ENCODE measurements around the gene CNKSR3. TPM values are rescaled to one million over a fixed set of nuclear protein-coding genes. Genes with fewer than 3 reads are reported as not detected.

CNKSR3 gene
- total and polyA plus RNA-seq, 8 donors, result 10.5 to 33.2 (median 29.8) TPM

DNA sequence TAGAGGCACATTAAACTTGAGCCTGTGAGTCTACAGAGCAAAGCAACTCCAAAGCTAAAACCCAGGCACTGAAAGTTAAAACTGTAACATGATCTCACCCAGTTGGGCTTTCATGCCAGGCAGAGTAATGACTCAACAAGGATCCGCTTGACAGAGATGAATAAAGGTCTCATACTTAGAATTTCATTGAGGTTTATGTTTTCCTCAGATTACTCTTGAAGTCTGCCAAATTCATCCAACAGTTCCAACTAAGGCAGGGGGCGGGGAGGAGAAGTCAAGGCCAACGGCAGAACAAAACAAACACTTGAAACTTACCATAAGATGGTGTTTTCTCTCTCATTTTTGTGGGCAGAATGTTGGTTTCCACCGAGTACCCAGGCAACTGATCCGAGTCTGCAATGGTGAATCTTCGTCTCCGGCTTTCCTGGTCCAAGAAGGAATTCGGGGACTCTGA is 99.8 kb downstream of the CNKSR3 start:
- H3K4me1 ChIP-seq, result peaks cover 0 to 11% of the 10 kb centered on the region in 2 donors
- intact Hi-C loops (cut with DNase I), result no loop called here
- DNase-seq (peak in 3 of 4 donors; percentile 40 to 70 (median 57)), ATAC-seq (peak; percentile 89)
- TF ChIP-seq, protein P1, sequence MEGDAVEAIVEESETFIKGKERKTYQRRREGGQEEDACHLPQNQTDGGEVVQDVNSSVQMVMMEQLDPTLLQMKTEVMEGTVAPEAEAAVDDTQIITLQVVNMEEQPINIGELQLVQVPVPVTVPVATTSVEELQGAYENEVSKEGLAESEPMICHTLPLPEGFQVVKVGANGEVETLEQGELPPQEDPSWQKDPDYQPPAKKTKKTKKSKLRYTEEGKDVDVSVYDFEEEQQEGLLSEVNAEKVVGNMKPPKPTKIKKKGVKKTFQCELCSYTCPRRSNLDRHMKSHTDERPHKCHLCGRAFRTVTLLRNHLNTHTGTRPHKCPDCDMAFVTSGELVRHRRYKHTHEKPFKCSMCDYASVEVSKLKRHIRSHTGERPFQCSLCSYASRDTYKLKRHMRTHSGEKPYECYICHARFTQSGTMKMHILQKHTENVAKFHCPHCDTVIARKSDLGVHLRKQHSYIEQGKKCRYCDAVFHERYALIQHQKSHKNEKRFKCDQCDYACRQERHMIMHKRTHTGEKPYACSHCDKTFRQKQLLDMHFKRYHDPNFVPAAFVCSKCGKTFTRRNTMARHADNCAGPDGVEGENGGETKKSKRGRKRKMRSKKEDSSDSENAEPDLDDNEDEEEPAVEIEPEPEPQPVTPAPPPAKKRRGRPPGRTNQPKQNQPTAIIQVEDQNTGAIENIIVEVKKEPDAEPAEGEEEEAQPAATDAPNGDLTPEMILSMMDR (IDR thresholded peaks at IDR 0.05), result no peak
- no peaks in the 10 kb centered on the region for H3K27me3 ChIP-seq
- H3K27ac ChIP-seq, result peak overlapping the region; percentile 10 to 58
- no peaks in the 10 kb centered on the region for H3K9me3 ChIP-seq
- no peak overlapping the region for H3K4me3 ChIP-seq
- peaks cover 0 to 10% of the 10 kb centered on the region in 2 donors for H3K36me3 ChIP-seq

DNA sequence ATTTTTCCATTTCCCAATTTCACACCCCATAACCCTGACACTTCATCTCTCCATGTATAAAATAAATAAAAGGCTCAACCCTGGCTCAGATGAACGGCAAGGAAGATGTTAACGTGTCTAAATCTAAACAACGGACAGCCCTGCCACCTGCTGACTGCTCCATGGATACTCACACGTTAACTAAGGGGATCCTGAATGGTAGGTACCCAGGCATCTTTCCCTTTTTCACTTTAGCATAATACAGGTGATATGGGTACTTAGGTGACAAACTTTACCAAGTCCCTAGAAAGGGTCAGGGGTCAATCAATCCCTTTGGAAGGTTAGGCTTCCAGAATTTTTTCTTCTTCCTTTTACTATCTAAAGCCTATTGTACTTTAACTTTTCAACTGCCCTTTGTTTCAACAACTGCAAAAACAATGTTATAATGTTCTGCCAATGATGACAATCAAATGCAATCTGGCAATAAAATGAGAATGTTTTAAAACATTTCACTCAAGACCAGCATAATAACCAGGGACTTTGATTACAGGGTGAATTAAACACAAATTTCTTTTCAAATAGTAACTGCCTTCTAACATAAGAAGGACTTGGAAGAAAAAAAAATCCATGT is 101.5 kb downstream of the CNKSR3 start:
- peak in 1 of 4 donors; percentile 45 for DNase-seq
- Histone ChIP-seq H3K4me1 (peaks cover 0 to 11% of the 10 kb centered on the region in 2 donors), H3K27me3 (no peaks in the 10 kb centered on the region), H3K27ac (no peak overlapping the region), H3K4me3 (no peak overlapping the region), H3K36me3 (peaks cover 0 to 10% of the 10 kb centered on the region in 2 donors), H3K9me3 (no peaks in the 10 kb centered on the region)
- no peak for ATAC-seq
- intact Hi-C loops (cut with DNase I), result no loop called here
- TF ChIP-seq, protein P1 (IDR thresholded peaks at IDR 0.05), result no peak

DNA sequence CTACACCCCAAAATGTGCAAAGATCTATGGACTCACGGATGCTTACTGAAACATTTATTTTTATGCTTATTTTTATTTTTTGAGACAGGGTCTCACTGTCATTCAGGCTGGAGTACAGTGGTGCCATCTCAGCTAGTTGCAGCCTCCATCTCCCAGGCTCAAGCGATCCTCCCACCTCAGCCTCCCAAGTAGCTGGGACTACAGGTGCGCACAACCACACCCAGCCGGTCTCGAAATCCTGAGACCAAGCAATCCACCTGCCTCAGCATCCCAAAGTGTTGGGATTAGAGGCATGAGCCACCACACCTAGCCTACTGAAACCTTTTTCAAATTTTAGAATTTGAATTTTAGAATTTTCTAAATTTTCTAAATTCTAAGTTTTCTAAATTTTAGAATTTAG is 103.0 kb downstream of the CNKSR3 start:
- Histone ChIP-seq H3K4me3 (no peak overlapping the region), H3K4me1 (peaks cover 0 to 11% of the 10 kb centered on the region in 2 donors), H3K36me3 (peaks cover 0 to 10% of the 10 kb centered on the region in 2 donors), H3K27ac (no peak overlapping the region), H3K27me3 (no peaks in the 10 kb centered on the region), H3K9me3 (no peaks in the 10 kb centered on the region)
- no peak for DNase-seq
- TF ChIP-seq, protein P1 (IDR thresholded peaks at IDR 0.05), result no peak
- ATAC-seq, result no peak
- intact Hi-C loops (cut with DNase I), result no loop called here

DNA sequence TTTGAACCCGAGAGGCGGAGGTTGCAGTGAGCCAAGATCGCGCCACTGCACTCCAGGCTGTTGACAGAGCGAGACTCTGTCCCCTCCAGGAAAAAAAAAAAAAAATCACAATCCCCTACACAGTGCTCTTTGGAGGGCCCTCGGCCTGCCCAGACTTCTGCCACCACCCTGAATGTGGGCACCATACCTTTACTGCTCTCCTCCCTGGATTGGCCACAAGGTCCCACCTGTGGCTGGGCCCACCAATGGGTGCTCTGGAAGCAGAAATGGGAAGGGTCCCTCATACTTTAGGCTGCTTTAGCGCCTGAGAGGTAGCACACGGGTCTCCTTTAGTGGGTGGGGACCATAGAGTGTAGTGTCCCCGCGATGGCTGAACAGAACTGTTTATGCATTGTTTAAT is 103.6 kb downstream of the CNKSR3 start:
- H3K9me3 ChIP-seq, result no peaks in the 10 kb centered on the region
- no peak overlapping the region for H3K27ac ChIP-seq
- ATAC-seq (no peak), DNase-seq (no peak)
- TF ChIP-seq, protein P1 (IDR thresholded peaks at IDR 0.05), result no peak
- H3K4me3 ChIP-seq, result no peak overlapping the region
- peaks cover 0 to 11% of the 10 kb centered on the region in 2 donors for H3K4me1 ChIP-seq
- intact Hi-C loops (cut with DNase I), result no loop called here
- peaks cover 0 to 10% of the 10 kb centered on the region in 2 donors for H3K36me3 ChIP-seq
- no peaks in the 10 kb centered on the region for H3K27me3 ChIP-seq

DNA sequence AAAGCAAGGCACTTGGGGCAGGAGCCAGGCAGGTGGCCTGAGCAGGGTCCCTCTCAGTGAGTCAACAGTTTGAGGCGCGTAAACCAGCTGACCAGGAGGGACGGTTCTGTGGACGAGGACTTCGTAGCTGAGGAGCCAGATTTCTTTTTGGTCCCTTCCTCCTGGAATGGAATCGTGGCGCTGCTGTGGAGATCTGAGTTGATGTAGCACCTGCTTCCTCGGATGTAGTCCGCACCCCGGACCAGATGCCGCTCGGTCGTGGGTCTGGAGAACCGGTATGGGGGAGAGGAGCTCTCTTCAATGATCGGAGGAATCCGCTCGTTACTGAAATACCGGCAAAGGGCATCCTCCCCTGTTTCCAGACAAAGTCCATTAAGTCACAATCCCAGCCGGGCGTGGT is 104.2 kb downstream of the CNKSR3 start:
- ATAC-seq, result no peak

More for the DNA sequence above, 104.2 kb downstream of the CNKSR3 start:
- intact Hi-C loops (cut with DNase I), result no loop called here
- no peaks in the 10 kb centered on the region for H3K27me3 ChIP-seq
- no peak for DNase-seq
- peaks cover 0 to 10% of the 10 kb centered on the region in 2 donors for H3K4me1 ChIP-seq
- H3K27ac ChIP-seq, result no peak overlapping the region
- TF ChIP-seq, protein P1 (IDR thresholded peaks at IDR 0.05), result no peak
- H3K36me3 ChIP-seq, result peaks cover 0 to 16% of the 10 kb centered on the region in 2 donors
- H3K9me3 ChIP-seq, result no peaks in the 10 kb centered on the region
- no peak overlapping the region for H3K4me3 ChIP-seq
